Mesendoderm (in vitro differentiated cells): ENCODE data around the gene SPP1. TPM values are rescaled to one million over a fixed set of nuclear protein-coding genes. Genes with fewer than 3 reads are reported as not detected.

ENCODE experiments used
- DNase-seq: peaks from one replicate; pipeline ENCODE4 v3.0.0; 2013
- H2AK5ac ChIP-seq: 2 replicates; pipeline ENCODE4 v1.6.1; 2013; ENCODE audit warnings: low read length, inconsistent platforms
- H2BK120ac ChIP-seq: 2 replicates; pipeline ENCODE4 v1.6.1; 2013; ENCODE audit warnings: low read depth, mild to moderate bottlenecking, low read length, moderate library complexity, mixed read lengths
- H2BK15ac ChIP-seq: replicated peaks from 2 replicates; pipeline ENCODE4 v1.6.1; 2013; ENCODE audit warnings: low read depth, mild to moderate bottlenecking, moderate library complexity
- H2BK5ac ChIP-seq: 2 replicates; pipeline ENCODE4 v1.6.1; 2013; ENCODE audit warnings: low read length, inconsistent platforms
- H3K18ac ChIP-seq: 2 replicates; pipeline ENCODE4 v1.6.1; 2013; ENCODE audit warnings: mild to moderate bottlenecking, low read length, mixed read lengths
- H3K23ac ChIP-seq: one replicate; pipeline ENCODE4 v1.6.1; 2013; ENCODE audit warnings: low read length
- H3K27ac ChIP-seq: 2 replicates; pipeline ENCODE4 v1.5.1; 2013; ENCODE audit warnings: low read depth, mild to moderate bottlenecking, inconsistent platforms, low read length, moderate library complexity
- H3K27me3 ChIP-seq: 2 replicates; pipeline ENCODE4 v1.6.1; 2013; ENCODE audit warnings: low read length, control low read depth, mild to moderate bottlenecking, inconsistent platforms; ENCODE audit not compliant: insufficient read depth, poor library complexity
- H3K36me3 ChIP-seq: 2 replicates; pipeline ENCODE4 v1.6.1; 2013; ENCODE audit warnings: low read length, inconsistent platforms; ENCODE audit not compliant: control insufficient read depth, insufficient read depth
- H3K4ac ChIP-seq: one replicate; pipeline ENCODE4 v1.6.1; 2013; ENCODE audit warnings: low read depth, mild to moderate bottlenecking, low read length, moderate library complexity
- H3K4me1 ChIP-seq: 2 replicates; pipeline ENCODE4 v1.6.1; 2013; ENCODE audit warnings: low read depth, low read length, inconsistent platforms; ENCODE audit not compliant: control insufficient read depth
- H3K4me2 ChIP-seq: 2 replicates; pipeline ENCODE4 v1.6.1; 2013; ENCODE audit warnings: low read length
- H3K4me3 ChIP-seq: 2 replicates; pipeline ENCODE4 v1.5.1; 2013; ENCODE audit warnings: mild to moderate bottlenecking, low read length
- H3K56ac ChIP-seq: one replicate; pipeline ENCODE4 v1.6.1; 2013; ENCODE audit warnings: low read length
- H3K79me1 ChIP-seq: 2 replicates; pipeline ENCODE4 v1.6.1; 2013; ENCODE audit warnings: low read length, inconsistent platforms
- H3K79me2 ChIP-seq: 2 replicates; pipeline ENCODE4 v1.6.1; 2013; ENCODE audit warnings: mild to moderate bottlenecking, low read length; ENCODE audit not compliant: control insufficient read depth, insufficient read depth
- H3K9ac ChIP-seq: 2 replicates; pipeline ENCODE4 v1.6.1; 2013; ENCODE audit warnings: low read length, inconsistent platforms
- H4K5ac ChIP-seq: one replicate; pipeline ENCODE4 v1.6.1; 2013; ENCODE audit warnings: low read length
- H4K8ac ChIP-seq: one replicate; pipeline ENCODE4 v1.6.1; 2013; ENCODE audit warnings: low read depth, mild to moderate bottlenecking, control low read depth, low read length, moderate library complexity
- WGBS: extraction: QIAGEN DNeasy Blood & Tissue Kit; methylation state at CpG from one replicate; pipeline ENCODE4 v1.1.7; 2013; ENCODE audit warnings: low lambda C conversion rate, missing lambda C conversion rate; ENCODE audit not compliant: insufficient coverage; ENCODE audit errors: extremely low coverage; 5-methylcytosine and 5-hydroxymethylcytosine counted together
- small RNA-seq: library from polyadenylated mRNA; stranded (forward); fragments of <200 nt; extraction: miRNeasy Mini kit (QIAGEN cat#:217004); gene quantifications from one replicate; pipeline ENCODE3, GENCODE V24; 2013; ENCODE audit not compliant: insufficient read depth

SPP1 gene

DNA sequence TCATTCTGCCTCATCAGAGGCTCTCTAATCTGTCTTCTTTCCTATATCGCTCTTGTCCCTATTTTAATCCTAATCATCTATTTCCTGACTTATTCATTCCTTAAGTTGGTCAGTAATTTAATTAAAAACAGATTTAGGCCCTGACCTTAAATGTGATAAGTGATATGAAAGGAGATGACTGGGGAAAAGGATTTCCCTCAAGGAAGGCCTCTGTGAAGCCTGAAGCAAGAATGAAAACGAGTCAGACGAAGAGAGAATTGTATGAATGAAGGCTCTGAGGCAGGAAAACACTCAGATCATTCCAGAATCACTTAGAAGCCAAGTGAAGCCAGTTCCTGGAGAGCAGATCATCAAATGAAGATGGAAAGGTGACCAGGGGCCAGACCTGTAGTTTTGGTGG, 54.0 kb downstream of the SPP1 start:
- no peaks in the 10 kb centered on the region for H3K27me3 ChIP-seq
- H3K4me3 ChIP-seq, result no peak overlapping the region
- H3K23ac ChIP-seq, result no peak overlapping the region
- H3K18ac ChIP-seq, result no peak overlapping the region
- H3K36me3 ChIP-seq, result no peaks in the 10 kb centered on the region
- H3K4me1 ChIP-seq, result no peaks in the 10 kb centered on the region
- no peak overlapping the region for H3K4ac ChIP-seq
- no peak overlapping the region for H2BK15ac ChIP-seq
- no peak overlapping the region for H2BK120ac ChIP-seq
- H3K9ac ChIP-seq, result no peak overlapping the region
- H3K56ac ChIP-seq, result no peak overlapping the region
- no peak overlapping the region for H2AK5ac ChIP-seq
- peaks cover 2% of the 10 kb centered on the region for H3K79me1 ChIP-seq
- no peak overlapping the region for H3K27ac ChIP-seq
- H4K5ac ChIP-seq, result no peak overlapping the region
- no peak overlapping the region for H4K8ac ChIP-seq
- WGBS, result no CpG with 5 or more reads among the region's 3 CpGs
- peaks cover 2% of the 10 kb centered on the region for H3K79me2 ChIP-seq
- H3K4me2 ChIP-seq, result no peak overlapping the region
- no peak overlapping the region for H2BK5ac ChIP-seq
- no peak for DNase-seq

- Histone ChIP-seq H3K4me3 (no peak overlapping the region), H3K36me3 (no peaks in the 10 kb centered on the region), H3K27me3 (no peaks in the 10 kb centered on the region), H3K9ac (no peak overlapping the region), H3K79me1 (peaks cover 2% of the 10 kb centered on the region), H3K4me2 (no peak overlapping the region), H3K56ac (no peak overlapping the region), H3K18ac (no peak overlapping the region), H3K23ac (no peak overlapping the region), H2AK5ac (no peak overlapping the region), H2BK120ac (no peak overlapping the region), H3K4ac (no peak overlapping the region), H2BK5ac (no peak overlapping the region), H4K5ac (no peak overlapping the region), H4K8ac (no peak overlapping the region), H3K27ac (no peak overlapping the region), H3K4me1 (no peaks in the 10 kb centered on the region), H3K79me2 (peaks cover 2% of the 10 kb centered on the region), H2BK15ac (no peak overlapping the region)
- WGBS, result 100% methylated on average over 1 of the region's 12 CpGs
- no peak for DNase-seq
Measured at GRCh38 chr4:88030565-88031310, 55.2 kb downstream of the SPP1 start.

Small RNAs within 50 kb of the gene (small RNA-seq; reads per million reads assigned to genes)
- gene RNU1-36P, result not detected
